Mucosa of descending colon (tissue), 3 donors: Measurements from ENCODE around the gene MARCOL. TPM values are rescaled to one million over a fixed set of nuclear protein-coding genes. Genes with fewer than 3 reads are reported as not detected.

Experiments used
- ATAC-seq: fragments of 200-7000 bp; cut with Tn5 transposase; one replicate; pipeline ENCODE4 v1.9.1; 2020; ENCODE audit warnings: mild to moderate bottlenecking, moderate library complexity
- DNase-seq, 3 donors: peaks; one replicate each; pipeline ENCODE4 v3.0.0-alpha.2; 2020
- H3K36me3 ChIP-seq: fragments of 200-600 bp; one replicate; pipeline ENCODE4 v1.8.0; 2021; ENCODE audit warnings: low read depth, mild to moderate bottlenecking
- H3K4me1 ChIP-seq: fragments of 200-600 bp; one replicate; pipeline ENCODE4 v1.8.0; 2021; ENCODE audit warnings: low read depth, mild to moderate bottlenecking
- H3K4me3 ChIP-seq: fragments of 200-600 bp; one replicate; pipeline ENCODE4 v1.8.0; 2021; ENCODE audit warnings: mild to moderate bottlenecking
- H3K9me3 ChIP-seq: fragments of 200-600 bp; one replicate; pipeline ENCODE4 v1.8.0; 2021; ENCODE audit warnings: mild to moderate bottlenecking
- intact Hi-C, 2 donors: fragments of 100-400 bp; cut with DNase I in 1 of 2; cut with micrococcal nuclease in 1 of 2; formaldehyde crosslinking; loops; one replicate each; pipeline versions ENCODE4 v1.11.0 to v1.11.1; 2022; cut with DNase I, micrococcal nuclease
- total RNA-seq, 3 donors: library from RNA; stranded (reverse); fragmentation: NEBNext Ultra II Directional in 2 of 3; extraction: Animal tissue kit (Norgen Biotek cat#: 25700) in 2 of 3; gene quantifications; one replicate each; pipeline versions ENCODE4 v1.2.1 to v1.2.4, GENCODE V29; 2021 to 2023
- TF ChIP-seq, protein P1 (sequence below): fragments of 200-600 bp; IDR thresholded peaks from one replicate; pipeline ENCODE4 v1.8.0; 2022; ENCODE audit warnings: antibody characterized with exemption, mild to moderate bottlenecking
- donor health status: DM: no; HTN: no; CAD: no; lungs with moderate emphysema.
- donor health status: DM: no; HTN: no; CAD: no.
- donor health status: DM: no; HTN: yes; CAD: no.

MARCOL gene
- total RNA-seq, 3 donors from 2014 or later = 0.82 TPM; not detected in 2

DNA sequence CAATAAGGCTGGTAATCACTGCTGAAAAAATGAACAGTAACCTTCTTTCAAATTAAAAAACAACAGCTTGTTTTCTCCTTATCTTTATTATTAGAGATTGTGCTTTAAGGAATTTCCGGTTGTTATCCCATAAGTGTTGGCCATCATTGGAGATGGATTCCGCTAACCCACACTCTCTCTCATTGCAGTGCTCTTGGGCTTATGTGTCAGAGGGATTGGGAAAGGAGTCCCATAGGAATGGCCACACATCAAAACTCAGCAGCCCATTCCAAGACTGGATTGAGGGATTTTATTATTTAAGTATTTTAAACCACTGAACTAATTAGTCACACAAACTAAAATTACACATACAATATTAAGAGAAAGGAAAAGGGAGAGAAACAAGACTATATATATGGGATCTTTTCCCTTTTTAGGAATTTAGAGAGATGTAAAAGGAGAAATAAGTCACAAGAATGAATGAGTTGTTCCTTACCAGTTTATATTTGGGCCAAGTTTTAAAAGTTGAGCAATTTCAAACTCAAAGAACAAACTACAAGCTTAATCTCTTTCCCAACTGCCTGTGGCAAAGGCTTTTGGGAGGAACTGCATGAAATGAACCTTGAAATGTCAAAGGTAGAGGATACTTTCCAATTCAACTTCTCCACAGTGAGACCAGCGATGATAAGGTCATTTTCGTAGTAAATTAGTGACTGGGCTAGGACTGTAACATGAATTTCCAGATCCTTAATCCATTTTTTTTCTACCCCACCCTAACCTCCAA lies 33.1 kb upstream of the MARCOL start:
- TF ChIP-seq, protein P1, sequence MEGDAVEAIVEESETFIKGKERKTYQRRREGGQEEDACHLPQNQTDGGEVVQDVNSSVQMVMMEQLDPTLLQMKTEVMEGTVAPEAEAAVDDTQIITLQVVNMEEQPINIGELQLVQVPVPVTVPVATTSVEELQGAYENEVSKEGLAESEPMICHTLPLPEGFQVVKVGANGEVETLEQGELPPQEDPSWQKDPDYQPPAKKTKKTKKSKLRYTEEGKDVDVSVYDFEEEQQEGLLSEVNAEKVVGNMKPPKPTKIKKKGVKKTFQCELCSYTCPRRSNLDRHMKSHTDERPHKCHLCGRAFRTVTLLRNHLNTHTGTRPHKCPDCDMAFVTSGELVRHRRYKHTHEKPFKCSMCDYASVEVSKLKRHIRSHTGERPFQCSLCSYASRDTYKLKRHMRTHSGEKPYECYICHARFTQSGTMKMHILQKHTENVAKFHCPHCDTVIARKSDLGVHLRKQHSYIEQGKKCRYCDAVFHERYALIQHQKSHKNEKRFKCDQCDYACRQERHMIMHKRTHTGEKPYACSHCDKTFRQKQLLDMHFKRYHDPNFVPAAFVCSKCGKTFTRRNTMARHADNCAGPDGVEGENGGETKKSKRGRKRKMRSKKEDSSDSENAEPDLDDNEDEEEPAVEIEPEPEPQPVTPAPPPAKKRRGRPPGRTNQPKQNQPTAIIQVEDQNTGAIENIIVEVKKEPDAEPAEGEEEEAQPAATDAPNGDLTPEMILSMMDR = no peak
- no peaks in the 10 kb centered on the region for H3K36me3 ChIP-seq
- H3K4me3 ChIP-seq = no peak overlapping the region
- intact Hi-C loops = no loop called here
- H3K4me1 ChIP-seq = no peaks in the 10 kb centered on the region
- ATAC-seq (no peak), DNase-seq (no peak)
- H3K9me3 ChIP-seq = no peaks in the 10 kb centered on the region

DNA sequence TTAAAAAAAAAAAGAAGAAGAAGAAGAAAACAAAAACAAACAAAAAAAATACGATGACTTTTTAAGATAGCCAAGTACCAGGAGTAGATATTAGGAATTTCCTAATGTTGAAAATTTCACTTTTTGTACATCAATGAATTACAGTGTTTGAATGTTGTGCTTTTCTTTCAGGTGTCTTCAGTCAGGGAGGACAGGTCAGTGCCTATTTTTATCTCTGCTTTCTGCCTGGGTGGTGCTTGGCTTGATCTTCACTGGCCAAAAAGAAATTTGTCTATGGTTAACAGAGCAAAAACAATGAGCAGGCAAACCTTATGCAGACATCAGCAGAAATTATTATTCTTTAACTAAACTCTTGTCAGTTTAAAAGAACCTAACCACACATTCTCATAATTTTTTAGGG lies 32.5 kb upstream of the MARCOL start:
- intact Hi-C loops = no loop called here
- ATAC-seq (no peak), DNase-seq (no peak)
- H3K4me3 ChIP-seq = no peak overlapping the region
- no peaks in the 10 kb centered on the region for H3K4me1 ChIP-seq
- TF ChIP-seq, protein P1 = no peak
- no peaks in the 10 kb centered on the region for H3K9me3 ChIP-seq
- H3K36me3 ChIP-seq = no peaks in the 10 kb centered on the region

DNA sequence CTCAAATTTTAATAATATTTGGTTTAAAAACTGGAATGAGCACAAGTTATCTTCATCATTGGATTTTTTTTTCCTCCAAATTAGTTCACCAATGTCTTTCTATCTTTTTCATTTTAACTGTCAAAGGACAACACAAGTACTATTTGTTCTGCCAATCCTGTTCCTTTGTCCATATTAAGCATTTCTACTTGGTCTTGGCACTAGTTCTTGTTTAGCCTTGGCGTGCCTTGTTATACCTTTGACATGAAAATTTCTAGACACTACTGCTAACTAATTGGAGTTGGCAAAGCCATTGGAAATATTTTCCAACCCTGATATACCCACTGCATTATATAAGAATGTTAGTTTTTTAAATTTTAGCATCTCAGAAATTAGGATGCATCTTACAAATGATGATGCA lies 31.7 kb upstream of the MARCOL start:
- no peaks in the 10 kb centered on the region for H3K36me3 ChIP-seq
- no peaks in the 10 kb centered on the region for H3K9me3 ChIP-seq
- no peak overlapping the region for H3K4me3 ChIP-seq
- DNase-seq (no peak), ATAC-seq (no peak)
- H3K4me1 ChIP-seq = no peaks in the 10 kb centered on the region
- intact Hi-C loops = no loop called here
- TF ChIP-seq, protein P1 = no peak

DNA sequence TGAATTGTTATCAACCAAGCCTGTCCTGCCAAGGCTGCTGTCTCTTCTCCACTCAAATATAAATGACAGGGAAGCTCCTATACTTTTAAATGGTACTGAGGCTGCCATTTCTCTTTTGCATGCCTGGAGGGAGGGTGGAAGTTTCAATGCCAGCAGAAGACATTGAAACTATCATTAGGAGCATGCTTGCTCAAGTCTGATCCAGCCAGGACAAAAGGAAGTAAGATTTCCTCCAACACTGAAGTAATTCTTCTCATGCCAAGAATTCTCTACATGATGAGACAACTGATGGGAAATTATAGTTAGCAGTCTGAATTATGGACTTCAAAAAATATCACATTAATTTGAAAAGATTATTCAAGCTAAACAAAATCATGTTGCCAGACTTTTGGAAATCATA lies 30.1 kb upstream of the MARCOL start:
- intact Hi-C loops = no loop called here
- no peak for ATAC-seq

DNA sequence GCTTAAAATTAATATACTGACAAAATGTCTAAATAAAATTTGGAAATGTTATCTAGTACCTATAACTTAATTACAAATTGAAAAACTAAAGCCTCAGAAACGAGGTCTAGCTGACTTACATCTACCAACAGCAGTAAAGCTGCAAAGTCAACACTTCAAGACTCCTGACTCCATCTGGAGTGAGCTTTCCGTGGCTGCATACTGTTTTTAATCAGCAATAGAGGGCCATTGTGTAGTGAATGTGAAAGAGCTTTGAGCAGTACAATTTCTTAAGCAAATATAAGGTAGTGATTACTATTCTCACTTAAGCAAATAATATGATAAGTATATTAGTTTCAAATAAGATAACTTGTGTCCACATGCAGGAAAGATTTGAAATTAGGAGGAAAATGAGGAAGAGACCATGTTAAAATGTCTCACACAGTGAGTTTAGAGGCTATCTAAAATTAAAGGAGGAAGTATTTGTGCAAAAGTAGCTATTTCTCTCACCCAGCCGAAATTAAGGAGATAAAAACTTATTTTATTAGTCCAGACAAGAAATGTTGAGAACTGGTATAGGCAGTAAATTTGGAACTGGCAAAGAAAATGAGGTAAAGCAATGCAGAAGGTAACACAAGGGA lies 29.1 kb upstream of the MARCOL start:
- Histone ChIP-seq H3K36me3 (no peaks in the 10 kb centered on the region), H3K9me3 (no peaks in the 10 kb centered on the region), H3K4me3 (no peak overlapping the region), H3K4me1 (no peaks in the 10 kb centered on the region)
- intact Hi-C loops = no loop called here
- no peak for ATAC-seq
- TF ChIP-seq, protein P1 = no peak
- DNase-seq = no peak

More for the DNA sequence above, 30.1 kb upstream of the MARCOL start:
- Histone ChIP-seq H3K4me1 (no peaks in the 10 kb centered on the region), H3K36me3 (no peaks in the 10 kb centered on the region), H3K4me3 (no peak overlapping the region), H3K9me3 (no peaks in the 10 kb centered on the region)
- TF ChIP-seq, protein P1 = no peak
- no peak for DNase-seq
